Esophagus squamous epithelium (tissue), 4 donors: ENCODE results near the gene OR7C1.

Source experiments
- CTCF ChIP-seq, 6 experiments: fragments of 450-650 bp in 4 of 6; fragments of 200-600 bp in 2 of 6; sonication (generic) in 2 of 6; IDR thresholded peaks; one replicate each; pipeline ENCODE4 v1.5.1; 2016 to 2019; ENCODE audit warnings: antibody characterized with exemption in 6 of 6, mild to moderate bottlenecking in 4 of 6, moderate library complexity in 4 of 6
- POLR2A ChIP-seq, 4 donors: fragments of 450-650 bp; IDR thresholded peaks; one replicate each; pipeline ENCODE4 v1.6.1; 2017; ENCODE audit warnings: antibody characterized with exemption in 4 of 4, mild to moderate bottlenecking in 4 of 4, moderate library complexity in 3 of 4

GRCh38 chr19:14786421-14786851 is 48.5 kb downstream of the OR7C1 start:
- peak; percentile 39 to 78 (median 58) for TF ChIP-seq CTCF (IDR thresholded peaks at IDR 0.05)
- no peak for TF ChIP-seq POLR2A (IDR thresholded peaks at IDR 0.05)
